NCI-H1694 treated with DMSO at 0.1 percent for 48 hours (cell line): ENCODE results near the gene TRMT61A.
A peak's percentile ranks its signal among the peaks of the same experiment; 100 is the strongest.

Source experiments
- DNase-seq: peaks from one replicate; lab custom pipeline; 2025; lab: John Stamatoyannopoulos, UW

TRMT61A gene

GRCh38 chr14:103568952-103569351 lies 40.0 kb downstream of the TRMT61A start:
- DNase-seq: no peak

- no peak for DNase-seq
These were observed 40.4 kb downstream of the TRMT61A start for GRCh38 chr14:103569408-103569807.

- no peak for DNase-seq
These were observed 45.1 kb downstream of the TRMT61A start for GRCh38 chr14:103574104-103574503.

- DNase-seq: no peak
These were observed 45.8 kb downstream of the TRMT61A start for GRCh38 chr14:103574707-103575285.

GRCh38 chr14:103576371-103577024 lies 47.5 kb downstream of the TRMT61A start:
- peak; percentile 94 for DNase-seq

- no peak for DNase-seq
These were observed 49.5 kb downstream of the TRMT61A start for GRCh38 chr14:103578401-103579075.

GRCh38 chr14:103581206-103581605 lies 52.2 kb downstream of the TRMT61A start:
- no peak for DNase-seq

- DNase-seq: no peak
These were observed 53.1 kb downstream of the TRMT61A start for GRCh38 chr14:103581954-103582703.

GRCh38 chr14:103584326-103584915 lies 55.4 kb downstream of the TRMT61A start:
- DNase-seq: no peak
